ENCODE measurements around the gene ST8SIA5. TPM values are rescaled to one million over a fixed set of nuclear protein-coding genes. Genes with fewer than 3 reads are reported as not detected.

Gene ST8SIA5
- total RNA-seq, 2 experiments from 2014 or later = 0.08 TPM; not detected in 1

- Mint-ChIP-seq H3K27me3 (peaks cover 67% of the 10 kb centered on the region), H3K4me3 (no peak overlapping the region), H3K36me3 (ENCODE audit: low read depth) (no peaks in the 10 kb centered on the region), H3K4me1 (ENCODE audit: low read depth) (peaks cover 17% of the 10 kb centered on the region), H3K27ac (no peak overlapping the region), H3K9me3 (no peaks in the 10 kb centered on the region)
- ChIA-PET POLR2A (no interaction called here), CTCF (no interaction called here)
- Histone ChIP-seq H3K36me3 (ENCODE audit: insufficient read depth, low read length) (no peaks in the 10 kb centered on the region), H3K4me1 (ENCODE audit: insufficient read depth, low read length) (peaks cover 10% of the 10 kb centered on the region), H3K27ac (ENCODE audit: low read depth in 1 of 2, low read length in 2 of 2) (no peak overlapping the region), H3K9me3 (ENCODE audit: control insufficient read depth in 1 of 2, insufficient read depth in 1 of 2, low read length in 2 of 2) (peaks cover 0 to 9% of the 10 kb centered on the region in 2 experiments), H3K27me3 (ENCODE audit: control insufficient read depth in 1 of 2, insufficient read depth in 2 of 2, low read length in 2 of 2) (peaks cover 33 to 46% of the 10 kb centered on the region in 2 experiments), H3K4me3 (ENCODE audit: low read length) (no peak overlapping the region)
- intact Hi-C loops (cut with DNase I, micrococcal nuclease) = no loop called here
- DNase-seq = no peak
- ATAC-seq (ENCODE audit: poor library complexity) = no peak
- no peak for TF ChIP-seq CTCF (IDR thresholded peaks at IDR 0.05)
These were observed 2.1 kb downstream of the ST8SIA5 start for GRCh38 chr18:46754661-46755292.

- no peak overlapping the region for H3K4me3 ChIP-seq (ENCODE audit: low read length)
- ChIA-PET POLR2A (no interaction called here), CTCF (no interaction called here)
- peaks cover 28 to 41% of the 10 kb centered on the region in 2 experiments for H3K27me3 ChIP-seq (ENCODE audit: control insufficient read depth in 1 of 2, insufficient read depth in 2 of 2, low read length in 2 of 2)
- intact Hi-C loops (cut with DNase I, micrococcal nuclease) = no loop called here
- TF ChIP-seq CTCF (IDR thresholded peaks at IDR 0.05) = no peak
- H3K4me1 Mint-ChIP-seq (ENCODE audit: low read depth) = peaks cover 17% of the 10 kb centered on the region
- no peaks in the 10 kb centered on the region for H3K36me3 Mint-ChIP-seq (ENCODE audit: low read depth)
- peaks cover 61% of the 10 kb centered on the region for H3K27me3 Mint-ChIP-seq
- ATAC-seq (ENCODE audit: poor library complexity) (no peak), DNase-seq (no peak)
- no peaks in the 10 kb centered on the region for H3K9me3 Mint-ChIP-seq
- no peaks in the 10 kb centered on the region for H3K36me3 ChIP-seq (ENCODE audit: insufficient read depth, low read length)
- H3K4me1 ChIP-seq (ENCODE audit: insufficient read depth, low read length) = peaks cover 10% of the 10 kb centered on the region
- peaks cover 0 to 9% of the 10 kb centered on the region in 2 experiments for H3K9me3 ChIP-seq (ENCODE audit: control insufficient read depth in 1 of 2, insufficient read depth in 1 of 2, low read length in 2 of 2)
- no peak overlapping the region for H3K4me3 Mint-ChIP-seq
- H3K27ac Mint-ChIP-seq = no peak overlapping the region
- no peak overlapping the region for H3K27ac ChIP-seq (ENCODE audit: low read depth in 1 of 2, low read length in 2 of 2)
These were observed 2.7 kb downstream of the ST8SIA5 start for GRCh38 chr18:46754188-46754587.

- TF ChIP-seq CTCF (IDR thresholded peaks at IDR 0.05) = no peak
These were observed 5.0 kb downstream of the ST8SIA5 start for GRCh38 chr18:46751882-46752281.

More at GRCh38 chr18:46751882-46752281, 5.0 kb downstream of the ST8SIA5 start:
- peaks cover under 1% of the 10 kb centered on the region for H3K4me1 ChIP-seq (ENCODE audit: insufficient read depth, low read length)
- Mint-ChIP-seq H3K36me3 (ENCODE audit: low read depth) (no peaks in the 10 kb centered on the region), H3K9me3 (no peaks in the 10 kb centered on the region), H3K4me1 (ENCODE audit: low read depth) (peaks cover 13% of the 10 kb centered on the region), H3K4me3 (no peak overlapping the region), H3K27ac (no peak overlapping the region), H3K27me3 (peaks cover 48% of the 10 kb centered on the region)
- ChIA-PET CTCF (no interaction called here), POLR2A (no interaction called here)
- ATAC-seq (ENCODE audit: poor library complexity) = no peak
- H3K4me3 ChIP-seq (ENCODE audit: low read length) = no peak overlapping the region
- H3K36me3 ChIP-seq (ENCODE audit: insufficient read depth, low read length) = no peaks in the 10 kb centered on the region
- peaks cover 0 to 4% of the 10 kb centered on the region in 2 experiments for H3K9me3 ChIP-seq (ENCODE audit: control insufficient read depth in 1 of 2, insufficient read depth in 1 of 2, low read length in 2 of 2)
- H3K27me3 ChIP-seq (ENCODE audit: control insufficient read depth in 1 of 2, insufficient read depth in 2 of 2, low read length in 2 of 2) = peaks cover 15 to 25% of the 10 kb centered on the region in 2 experiments
- H3K27ac ChIP-seq (ENCODE audit: low read depth in 1 of 2, low read length in 2 of 2) = no peak overlapping the region
- no peak for DNase-seq
- intact Hi-C loops (cut with DNase I, micrococcal nuclease) = no loop called here
